HFFc6 (cell line): Measurements from ENCODE around the gene CLDN5. TPM values are rescaled to one million over a fixed set of nuclear protein-coding genes. Genes with fewer than 3 reads are reported as not detected.

Experiments
- DNase-seq: peaks from one replicate; pipeline ENCODE4 v3.0.0-alpha.2; 2018
- H3K27ac Mint-ChIP-seq: 2 replicates; pipeline ENCODE4 v1.8.0; 2020; ENCODE audit warnings: mild to moderate bottlenecking, mixed read lengths
- H3K27me3 Mint-ChIP-seq: 2 replicates; pipeline ENCODE4 v1.8.0; 2021; ENCODE audit warnings: mild to moderate bottlenecking, moderate library complexity, mixed read lengths; ENCODE audit not compliant: insufficient read depth
- H3K36me3 Mint-ChIP-seq: 2 replicates; pipeline ENCODE4 v1.8.0; 2021; ENCODE audit warnings: low read depth, mixed read lengths
- H3K4me1 Mint-ChIP-seq: 2 replicates; pipeline ENCODE4 v1.8.0; 2020; ENCODE audit warnings: low read depth, mixed read lengths
- H3K4me3 Mint-ChIP-seq: 2 replicates; pipeline ENCODE4 v1.8.0; 2020; ENCODE audit warnings: mild to moderate bottlenecking, moderate library complexity, mixed read lengths
- H3K9me3 Mint-ChIP-seq: 2 replicates; pipeline ENCODE4 v1.8.0; 2020; ENCODE audit warnings: mild to moderate bottlenecking, mixed read lengths
- total RNA-seq, 6 experiments: library from RNA; stranded (reverse); fragmentation: NEBNext Ultra II Directional; extraction: Animal tissue kit (Norgen Biotek cat#: 25700); gene quantifications; 2 replicates in 1 of 6; 3 replicates in 5 of 6; pipeline ENCODE4 v1.2.3, GENCODE V29; 2021
- TF ChIP-seq, protein P1 (sequence below): fragments of 200-600 bp; sonication (generic); IDR thresholded peaks from 2 replicates; pipeline ENCODE4 v1.5.0; 2021; ENCODE audit warnings: antibody characterized with exemption, mild to moderate bottlenecking

The CLDN5 gene
- total RNA-seq, 6 experiments from 2014 or later = 0.16 TPM; not detected in 5

DNA sequence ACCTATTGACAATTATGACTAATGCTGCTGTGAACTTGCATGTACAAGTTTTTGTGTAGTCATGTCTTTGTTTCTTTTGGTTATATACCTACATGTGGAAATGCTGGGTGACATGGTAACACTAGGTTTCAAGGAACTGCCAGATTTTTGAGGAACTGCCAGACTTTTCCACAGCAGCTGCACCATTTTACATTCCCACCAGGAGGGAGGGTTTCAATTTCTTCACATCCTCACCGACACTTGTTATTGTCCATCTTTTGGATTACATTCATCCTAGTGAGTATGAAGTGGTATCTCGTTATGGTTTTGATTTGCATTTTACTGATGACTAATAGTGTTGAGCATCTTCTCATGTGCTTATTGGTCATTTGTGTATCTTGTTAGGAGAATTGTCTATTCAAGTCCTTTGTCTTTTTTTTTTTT is 13.3 kb downstream of the CLDN5 start:
- peaks cover 1% of the 10 kb centered on the region; the same call in 1 of the 2 replicates for H3K27me3 Mint-ChIP-seq
- no peaks in the 10 kb centered on the region for H3K4me1 Mint-ChIP-seq
- DNase-seq = no peak
- TF ChIP-seq, protein P1, sequence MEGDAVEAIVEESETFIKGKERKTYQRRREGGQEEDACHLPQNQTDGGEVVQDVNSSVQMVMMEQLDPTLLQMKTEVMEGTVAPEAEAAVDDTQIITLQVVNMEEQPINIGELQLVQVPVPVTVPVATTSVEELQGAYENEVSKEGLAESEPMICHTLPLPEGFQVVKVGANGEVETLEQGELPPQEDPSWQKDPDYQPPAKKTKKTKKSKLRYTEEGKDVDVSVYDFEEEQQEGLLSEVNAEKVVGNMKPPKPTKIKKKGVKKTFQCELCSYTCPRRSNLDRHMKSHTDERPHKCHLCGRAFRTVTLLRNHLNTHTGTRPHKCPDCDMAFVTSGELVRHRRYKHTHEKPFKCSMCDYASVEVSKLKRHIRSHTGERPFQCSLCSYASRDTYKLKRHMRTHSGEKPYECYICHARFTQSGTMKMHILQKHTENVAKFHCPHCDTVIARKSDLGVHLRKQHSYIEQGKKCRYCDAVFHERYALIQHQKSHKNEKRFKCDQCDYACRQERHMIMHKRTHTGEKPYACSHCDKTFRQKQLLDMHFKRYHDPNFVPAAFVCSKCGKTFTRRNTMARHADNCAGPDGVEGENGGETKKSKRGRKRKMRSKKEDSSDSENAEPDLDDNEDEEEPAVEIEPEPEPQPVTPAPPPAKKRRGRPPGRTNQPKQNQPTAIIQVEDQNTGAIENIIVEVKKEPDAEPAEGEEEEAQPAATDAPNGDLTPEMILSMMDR = no peak
- no peak overlapping the region for H3K4me3 Mint-ChIP-seq
- no peak overlapping the region for H3K27ac Mint-ChIP-seq
- H3K9me3 Mint-ChIP-seq = no peaks in the 10 kb centered on the region
- H3K36me3 Mint-ChIP-seq = peaks cover 42% of the 10 kb centered on the region

DNA sequence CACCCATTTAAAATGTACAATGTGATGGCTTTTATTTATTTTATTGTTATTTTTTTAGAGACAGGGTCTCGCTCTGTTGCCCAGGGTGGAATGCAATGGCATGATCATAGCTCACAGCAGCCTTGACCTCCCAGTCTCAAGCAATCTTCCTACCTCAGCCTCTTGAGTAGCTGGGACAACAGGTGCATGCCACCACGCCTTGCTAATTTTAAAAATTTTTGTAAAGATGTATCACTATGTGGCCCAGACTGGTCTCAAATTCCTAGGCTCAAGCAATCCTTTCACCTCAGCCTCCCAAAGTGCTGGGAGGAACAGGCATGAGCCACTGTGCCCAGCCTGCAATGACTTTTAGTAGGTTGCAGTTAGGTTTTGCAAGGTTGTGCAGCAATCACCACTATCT is 14.3 kb downstream of the CLDN5 start:
- H3K27ac Mint-ChIP-seq = no peak overlapping the region
- H3K4me1 Mint-ChIP-seq = no peaks in the 10 kb centered on the region
- H3K4me3 Mint-ChIP-seq = no peak overlapping the region
- no peaks in the 10 kb centered on the region for H3K9me3 Mint-ChIP-seq
- peaks cover 1% of the 10 kb centered on the region; the same call in 1 of the 2 replicates for H3K27me3 Mint-ChIP-seq
- TF ChIP-seq, protein P1 = no peak
- peaks cover 38% of the 10 kb centered on the region for H3K36me3 Mint-ChIP-seq
- DNase-seq = no peak

DNA sequence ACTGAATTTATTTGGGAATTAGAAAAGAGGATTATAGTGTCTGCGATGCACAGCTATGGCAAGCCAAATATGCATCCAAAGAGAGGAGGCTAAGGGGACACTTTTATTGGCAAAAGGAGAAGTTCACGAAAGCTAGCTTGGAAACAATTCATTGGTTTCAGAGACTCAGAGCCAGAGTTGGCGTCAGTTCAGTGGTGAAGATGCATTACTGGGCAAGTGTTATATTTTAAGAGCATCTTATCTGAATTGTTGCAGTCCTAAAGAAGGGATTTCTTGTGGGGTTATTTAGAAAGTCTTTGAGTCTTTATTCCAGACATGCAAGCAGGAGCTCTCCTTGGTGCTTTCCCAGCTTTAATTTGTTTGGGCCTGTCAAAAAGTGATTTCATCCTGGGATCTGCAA is 15.0 kb downstream of the CLDN5 start:
- no peak overlapping the region for H3K27ac Mint-ChIP-seq
- H3K4me3 Mint-ChIP-seq = no peak overlapping the region
- H3K4me1 Mint-ChIP-seq = no peaks in the 10 kb centered on the region
- H3K27me3 Mint-ChIP-seq = peaks cover 1% of the 10 kb centered on the region; the same call in 1 of the 2 replicates
- H3K36me3 Mint-ChIP-seq = peaks cover 32% of the 10 kb centered on the region
- no peak for DNase-seq
- no peaks in the 10 kb centered on the region for H3K9me3 Mint-ChIP-seq
- TF ChIP-seq, protein P1 = no peak

DNA sequence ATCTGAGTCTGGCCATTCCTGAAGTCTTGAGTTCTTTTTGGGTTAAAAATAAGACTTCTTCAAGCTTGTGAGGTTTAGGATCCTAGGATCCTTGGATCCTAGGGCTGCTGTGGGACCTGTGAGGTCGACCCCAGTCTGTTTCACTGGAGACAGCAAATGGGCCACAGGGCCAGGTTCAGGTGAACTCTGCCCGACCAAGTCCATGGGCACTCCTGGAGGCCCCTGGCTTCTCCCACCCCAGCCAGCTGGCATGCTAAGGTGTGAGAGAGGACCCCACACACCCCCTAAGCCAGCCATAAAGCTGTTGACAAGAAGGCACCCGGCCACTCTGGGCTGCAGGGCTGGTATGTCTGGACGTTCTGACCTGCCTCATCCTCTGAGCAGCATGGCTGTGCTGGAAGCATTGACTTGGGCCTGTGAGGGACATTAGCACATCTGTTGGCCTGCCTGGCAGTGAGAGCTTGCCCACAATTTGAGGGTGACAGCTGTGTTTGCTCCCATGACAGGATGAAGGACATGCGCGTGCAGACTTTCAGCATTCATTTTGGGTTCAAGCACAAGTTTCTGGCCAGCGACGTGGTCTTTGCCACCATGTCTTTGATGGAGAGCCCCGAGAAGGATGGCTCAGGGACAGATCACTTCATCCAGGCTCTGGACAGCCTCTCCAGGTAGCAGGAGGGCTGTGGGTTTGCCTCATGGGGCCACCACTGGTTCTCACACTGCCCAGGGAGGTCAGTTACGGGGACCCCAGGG is 16.0 kb downstream of the CLDN5 start:
- Mint-ChIP-seq H3K9me3 (no peaks in the 10 kb centered on the region), H3K36me3 (peaks cover 22% of the 10 kb centered on the region), H3K4me3 (no peak overlapping the region), H3K27me3 (peaks cover 1% of the 10 kb centered on the region; the same call in 1 of the 2 replicates), H3K27ac (no peak overlapping the region), H3K4me1 (no peaks in the 10 kb centered on the region)
- DNase-seq = no peak
- TF ChIP-seq, protein P1 = no peak

DNA sequence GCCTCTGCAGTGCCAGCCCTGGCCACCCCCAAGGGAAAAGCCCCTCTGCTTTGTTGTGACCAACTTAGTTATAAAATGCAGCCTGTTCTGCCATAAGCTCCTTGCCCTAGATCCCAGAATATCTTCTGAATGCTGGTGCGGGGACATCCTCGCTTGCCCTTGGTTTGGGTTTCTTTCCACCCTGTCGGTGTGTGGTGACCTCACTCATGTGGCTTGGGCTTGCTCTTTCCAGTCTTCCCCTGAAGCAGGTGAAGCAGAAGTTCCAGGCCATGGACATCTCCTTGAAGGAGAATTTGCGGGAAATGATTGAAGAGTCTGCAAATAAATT is 16.7 kb downstream of the CLDN5 start:
- TF ChIP-seq, protein P1 = no peak
- Mint-ChIP-seq H3K9me3 (no peaks in the 10 kb centered on the region), H3K4me1 (no peaks in the 10 kb centered on the region), H3K27me3 (peaks cover 1% of the 10 kb centered on the region; the same call in 1 of the 2 replicates), H3K4me3 (no peak overlapping the region), H3K36me3 (peaks cover 15% of the 10 kb centered on the region), H3K27ac (no peak overlapping the region)
- no peak for DNase-seq
